ENCODE results near the gene INPP5D.

The INPP5D gene

GRCh38 chr2:233247116-233247515, 187.0 kb downstream of the INPP5D start:
- no peak for DNase-seq

- no peak for DNase-seq
These were observed 187.6 kb downstream of the INPP5D start for GRCh38 chr2:233247744-233248143.

- DNase-seq, result no peak
These were observed 188.9 kb downstream of the INPP5D start for GRCh38 chr2:233248999-233249398.

GRCh38 chr2:233250568-233250967, 190.4 kb downstream of the INPP5D start:
- no peak for DNase-seq

GRCh38 chr2:233250985-233251305, 190.8 kb downstream of the INPP5D start:
- no peak for DNase-seq

GRCh38 chr2:233251306-233252116, 191.4 kb downstream of the INPP5D start, which contains the start of gene ATG16L1:
Gene ATG16L1, plus strand, starts transcription at chr2:233251673. Its CDS starts 155 bp downstream, at chr2:233251828.
- DNase-seq, result peak; percentile 93

- no peak for DNase-seq
These were observed 192.1 kb downstream of the INPP5D start for GRCh38 chr2:233252227-233252626.

GRCh38 chr2:233255151-233255550, 195.0 kb downstream of the INPP5D start:
- DNase-seq, result no peak

- DNase-seq, result no peak
These were observed 195.9 kb downstream of the INPP5D start for GRCh38 chr2:233256048-233256447.

All from amniotic stem cell (primary cell).